ENCODE results near the gene BPTF. TPM values are rescaled to one million over a fixed set of nuclear protein-coding genes. Genes with fewer than 3 reads are reported as not detected.

BPTF gene
- total and polyA plus RNA-seq, 2 donors (not counting 1 experiment from before 2014, with no cell fraction given) = 71.9 to 390 TPM

DNA sequence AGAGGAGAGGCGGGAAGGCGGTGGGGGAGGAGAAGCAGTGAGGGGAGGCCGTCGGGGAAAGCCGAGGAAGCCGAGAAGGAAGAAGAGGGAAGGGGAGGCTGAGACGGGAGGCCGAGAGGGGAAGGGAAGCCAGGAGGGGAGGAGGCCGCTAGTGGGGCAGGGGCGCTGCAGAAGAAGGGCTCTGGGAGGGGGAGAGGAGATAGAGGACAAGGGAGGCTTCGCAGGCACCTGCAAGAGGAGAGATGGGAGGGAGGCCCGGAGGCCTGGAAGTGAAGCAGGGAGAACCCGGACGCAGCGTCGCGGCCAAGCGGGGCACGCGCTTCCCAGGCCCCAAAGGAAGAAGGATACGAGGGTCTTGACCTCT is 168.7 kb downstream of the BPTF start:
- Histone ChIP-seq H3K27ac (ENCODE audit: low read length in 2 of 2) (peak overlapping the region; percentile 50 to 72), H3K9ac (ENCODE audit: low read length) (peak overlapping the region; percentile 74), H3K79me2 (ENCODE audit: control insufficient read depth, insufficient read depth, low read length) (no peaks in the 10 kb centered on the region), H4K20me1 (ENCODE audit: control insufficient read depth, insufficient read depth, low read length, poor library complexity, severe bottlenecking) (no peaks in the 10 kb centered on the region), H3K9me3 (ENCODE audit: control extremely low read depth in 1 of 3, control insufficient read depth in 2 of 3, insufficient read depth in 1 of 3, low read length in 2 of 3) (peaks cover 0 to 3% (median 0%) of the 10 kb centered on the region in 3 donors), H3K27me3 (replicated peaks in 1 of 4; ENCODE audit: control extremely low read depth in 1 of 4, control insufficient read depth in 3 of 4, insufficient read depth in 4 of 4, low read length in 3 of 4) (peaks cover 0 to 21% (median 8%) of the 10 kb centered on the region in 4 experiments), H3K36me3 (replicated peaks in 1 of 2; ENCODE audit: control extremely low read depth in 1 of 2, control insufficient read depth in 1 of 2, extremely low read depth in 1 of 2, insufficient read depth in 2 of 2, low read length in 1 of 2) (no peaks in the 10 kb centered on the region), H3K4me3 (ENCODE audit: control extremely low read depth in 1 of 5, extremely low read depth in 1 of 5, insufficient read depth in 1 of 5, low read depth in 2 of 5, low read length in 4 of 5) (peak overlapping the region in 4 of 5 experiments; percentile 68 to 71 (median 70)), H2AFZ (ENCODE audit: insufficient read depth, low read depth, low read length, poor library complexity, severe bottlenecking) (peak overlapping the region; percentile 92), H3K4me1 (ENCODE audit: control insufficient read depth in 2 of 2, insufficient read depth in 2 of 2, low read length in 2 of 2) (peaks cover 30 to 34% of the 10 kb centered on the region in 2 donors), H3K4me2 (replicated peaks; ENCODE audit: low read depth, low read length, poor library complexity, severe bottlenecking) (peak overlapping the region; percentile 96)
- ATAC-seq (ENCODE audit: low read depth) (no peak), DNase-seq (no peak)
- intact Hi-C loops (cut with micrococcal nuclease) = loop anchor here (1.0 to 2.0 kb wide), 2 partner anchors 26 to 297 kb away; partner anchors contain the start of genes ARSG and SLC16A6
- no peaks in the 10 kb centered on the region for H3K9me3 Mint-ChIP-seq (ENCODE audit: insufficient read depth)
- ChIA-PET CTCF (interaction anchor here (0.6 to 1.6 kb wide), 4 partner anchors 14 to 463 kb away, joined by 3 to 4 read pairs (median 3); partner anchors contain the start of gene WIPI1), POLR2A (interaction anchor here (0.6 to 1.8 kb wide), 2 partner anchors 26 to 344 kb away, joined by 6 to 8 read pairs; no protein-coding TSS in a partner anchor)
- peaks cover 20% of the 10 kb centered on the region for H3K27me3 Mint-ChIP-seq
- peak overlapping the region; percentile 85 for H3K4me3 Mint-ChIP-seq
- H3K27ac Mint-ChIP-seq = peak overlapping the region; percentile 82
- peaks cover 33% of the 10 kb centered on the region for H3K4me1 Mint-ChIP-seq
- whole genome bisulfite sequencing (ENCODE audit: insufficient coverage) = 3% methylated on average over 10 of the region's 21 CpGs
- TF ChIP-seq CTCF (IDR thresholded peaks at IDR 0.05) (no peak), EZH2 (IDR thresholded peaks at IDR 0.05; ENCODE audit: borderline replicate concordance, insufficient read depth, low read depth, low read length, poor library complexity, severe bottlenecking) (no peak)

- intact Hi-C loops (cut with micrococcal nuclease) = no loop called here
- no peaks in the 10 kb centered on the region for H3K9me3 Mint-ChIP-seq (ENCODE audit: insufficient read depth)
- WGBS (ENCODE audit: insufficient coverage) = no CpG with 5 or more reads among the region's 9 CpGs
- Histone ChIP-seq H3K4me3 (ENCODE audit: control extremely low read depth in 1 of 5, extremely low read depth in 1 of 5, insufficient read depth in 1 of 5, low read depth in 2 of 5, low read length in 4 of 5) (peak overlapping the region; percentile 34 to 64 (median 55)), H3K36me3 (replicated peaks in 1 of 2; ENCODE audit: control extremely low read depth in 1 of 2, control insufficient read depth in 1 of 2, extremely low read depth in 1 of 2, insufficient read depth in 2 of 2, low read length in 1 of 2) (no peaks in the 10 kb centered on the region), H3K79me2 (ENCODE audit: control insufficient read depth, insufficient read depth, low read length) (no peaks in the 10 kb centered on the region), H3K4me2 (replicated peaks; ENCODE audit: low read depth, low read length, poor library complexity, severe bottlenecking) (peak overlapping the region; percentile 88), H3K9ac (ENCODE audit: low read length) (peak overlapping the region; percentile 62), H2AFZ (ENCODE audit: insufficient read depth, low read depth, low read length, poor library complexity, severe bottlenecking) (peak overlapping the region; percentile 73), H3K4me1 (ENCODE audit: control insufficient read depth in 2 of 2, insufficient read depth in 2 of 2, low read length in 2 of 2) (peaks cover 30 to 34% of the 10 kb centered on the region in 2 donors), H3K9me3 (ENCODE audit: control extremely low read depth in 1 of 3, control insufficient read depth in 2 of 3, insufficient read depth in 1 of 3, low read length in 2 of 3) (peaks cover 0 to 3% (median 0%) of the 10 kb centered on the region in 3 donors), H4K20me1 (ENCODE audit: control insufficient read depth, insufficient read depth, low read length, poor library complexity, severe bottlenecking) (no peaks in the 10 kb centered on the region), H3K27ac (ENCODE audit: low read length in 2 of 2) (no peak overlapping the region), H3K27me3 (replicated peaks in 1 of 4; ENCODE audit: control extremely low read depth in 1 of 4, control insufficient read depth in 3 of 4, insufficient read depth in 4 of 4, low read length in 3 of 4) (peaks cover 0 to 21% (median 8%) of the 10 kb centered on the region in 4 experiments)
- peak overlapping the region; percentile 85 for H3K4me3 Mint-ChIP-seq
- DNase-seq (peak; percentile 48), ATAC-seq (ENCODE audit: low read depth) (no peak)
- H3K27me3 Mint-ChIP-seq = peaks cover 20% of the 10 kb centered on the region
- ChIA-PET POLR2A (interaction anchor here (0.6 to 1.8 kb wide), 4 partner anchors 20 to 443 kb away, joined by 3 to 8 read pairs (median 6); no protein-coding TSS in a partner anchor), CTCF (interaction anchor here (1.0 to 1.6 kb wide), 5 partner anchors 13 to 462 kb away, joined by 3 to 5 read pairs (median 3); partner anchors contain the start of gene WIPI1)
- H3K4me1 Mint-ChIP-seq = peaks cover 33% of the 10 kb centered on the region
- no peak overlapping the region for H3K27ac Mint-ChIP-seq
- TF ChIP-seq CTCF (IDR thresholded peaks at IDR 0.05) = peak; percentile 9
- no peak for TF ChIP-seq EZH2 (IDR thresholded peaks at IDR 0.05; ENCODE audit: borderline replicate concordance, insufficient read depth, low read depth, low read length, poor library complexity, severe bottlenecking)
Observed at GRCh38 chr17:67994817-67995569, 169.7 kb downstream of the BPTF start.

All from B cell (primary cell).